LNCaP clone FGC (cell line): ENCODE results near the gene PAK4.

Experiments
- DNase-seq: peaks from one replicate; pipeline ENCODE4 v3.0.0-alpha.2; 2011; ENCODE audit warnings: low read depth
- H3K4me3 ChIP-seq: 2 replicates; pipeline ENCODE4 v1.5.1; 2011; ENCODE audit warnings: mild to moderate bottlenecking, low read depth, low read length, control low read depth
- CTCF ChIP-seq: IDR thresholded peaks from 2 replicates; pipeline ENCODE4 v1.5.1; 2012; ENCODE audit warnings: mild to moderate bottlenecking; ENCODE audit not compliant: control insufficient read depth, insufficient read depth; ENCODE audit errors: extremely low read depth

Gene PAK4

GRCh38 chr19:39160889-39161672 lies 35.5 kb downstream of the PAK4 start:
- no peak for TF ChIP-seq CTCF
- no peak for DNase-seq

GRCh38 chr19:39162441-39163043 lies 37.0 kb downstream of the PAK4 start:
- no peak overlapping the region for H3K4me3 ChIP-seq
- no peak for DNase-seq
- no peak for TF ChIP-seq CTCF

More at GRCh38 chr19:39160889-39161672, 35.5 kb downstream of the PAK4 start:
- peak overlapping the region; percentile 40 for H3K4me3 ChIP-seq

GRCh38 chr19:39163621-39164020 lies 38.0 kb downstream of the PAK4 start:
- no peak for TF ChIP-seq CTCF
- no peak overlapping the region for H3K4me3 ChIP-seq
- DNase-seq = no peak

GRCh38 chr19:39164289-39164688 lies 38.7 kb downstream of the PAK4 start:
- no peak overlapping the region for H3K4me3 ChIP-seq
- TF ChIP-seq CTCF = no peak
- DNase-seq = no peak

GRCh38 chr19:39165857-39166256 lies 40.3 kb downstream of the PAK4 start:
- no peak for DNase-seq
- TF ChIP-seq CTCF = no peak
- H3K4me3 ChIP-seq = no peak overlapping the region

- peak; percentile 84 for DNase-seq
These were observed 41.2 kb downstream of the PAK4 start for GRCh38 chr19:39166571-39167391.

More at GRCh38 chr19:39166571-39167391, 41.2 kb downstream of the PAK4 start:
- H3K4me3 ChIP-seq = peak overlapping the region; percentile 58
- no peak for TF ChIP-seq CTCF
